GM12874 (cell line): ENCODE measurements around the gene REEP3.

ENCODE experiments used
- CTCF ChIP-seq: IDR thresholded peaks from 2 replicates; pipeline ENCODE4 v1.5.1; 2011; ENCODE audit warnings: low read depth, mild to moderate bottlenecking, control low read depth, low read length, moderate library complexity; ENCODE audit not compliant: insufficient read depth

The REEP3 gene

GRCh38 chr10:63542835-63543575 is 21.8 kb downstream of the REEP3 start:
- TF ChIP-seq CTCF: no peak

GRCh38 chr10:63543576-63543962 is 22.4 kb downstream of the REEP3 start:
- TF ChIP-seq CTCF: no peak

- TF ChIP-seq CTCF: no peak
Measured at GRCh38 chr10:63544418-63544817, 23.2 kb downstream of the REEP3 start.

- no peak for TF ChIP-seq CTCF
Measured at GRCh38 chr10:63547628-63548360, 26.6 kb downstream of the REEP3 start.

GRCh38 chr10:63548860-63549259 is 27.7 kb downstream of the REEP3 start:
- no peak for TF ChIP-seq CTCF

GRCh38 chr10:63549810-63550209 is 28.6 kb downstream of the REEP3 start:
- TF ChIP-seq CTCF: no peak

GRCh38 chr10:63553031-63553430 is 31.8 kb downstream of the REEP3 start:
- TF ChIP-seq CTCF: no peak
